Hepatocyte (in vitro differentiated cells): ENCODE data around the gene TBC1D25. TPM values are rescaled to one million over a fixed set of nuclear protein-coding genes. Genes with fewer than 3 reads are reported as not detected.

Source experiments
- DNase-seq: peaks from one replicate; pipeline ENCODE4 v3.0.0-alpha.2; 2016; ENCODE audit warnings: low spot score
- H2AFZ ChIP-seq: fragments of 200-600 bp; sonication (generic); 2 replicates; pipeline ENCODE4 v1.6.0; 2016; ENCODE audit warnings: antibody characterized with exemption, mild to moderate bottlenecking
- H3K27ac ChIP-seq: fragments of 200-600 bp; sonication (generic); 2 replicates; pipeline ENCODE4 v1.5.1; 2016; ENCODE audit warnings: mild to moderate bottlenecking
- H3K27me3 ChIP-seq: fragments of 200-600 bp; sonication (generic); 2 replicates; pipeline ENCODE4 v1.6.1; 2016
- H3K36me3 ChIP-seq: fragments of 200-600 bp; sonication (generic); replicated peaks from 2 replicates; pipeline ENCODE4 v1.5.1; 2016; ENCODE audit warnings: low read depth; ENCODE audit not compliant: insufficient read depth
- H3K4me1 ChIP-seq: fragments of 200-600 bp; sonication (generic); 2 replicates; pipeline ENCODE4 v1.5.1; 2016; ENCODE audit warnings: mild to moderate bottlenecking, moderate library complexity; ENCODE audit not compliant: insufficient read depth
- H3K4me2 ChIP-seq: fragments of 200-600 bp; sonication (generic); 2 replicates; pipeline ENCODE4 v1.6.0; 2016
- H3K4me3 ChIP-seq: fragments of 200-600 bp; sonication (generic); 2 replicates; pipeline ENCODE4 v1.5.1; 2016; ENCODE audit warnings: mild to moderate bottlenecking
- H3K79me2 ChIP-seq: fragments of 200-600 bp; sonication (generic); 2 replicates; pipeline ENCODE4 v1.6.0; 2017; ENCODE audit warnings: mild to moderate bottlenecking
- H3K9me2 ChIP-seq: fragments of 200-600 bp; sonication (generic); replicated peaks from 2 replicates; pipeline ENCODE4 v1.6.0; 2017; ENCODE audit warnings: mild to moderate bottlenecking; ENCODE audit not compliant: insufficient read depth
- H3K9me3 ChIP-seq: fragments of 200-600 bp; sonication (generic); 2 replicates; pipeline ENCODE4 v1.5.1; 2016; ENCODE audit warnings: low read depth, mild to moderate bottlenecking
- H4K20me1 ChIP-seq: fragments of 200-600 bp; sonication (generic); 2 replicates; pipeline ENCODE4 v1.6.0; 2016; ENCODE audit warnings: mild to moderate bottlenecking; ENCODE audit not compliant: insufficient read depth, poor library complexity, severe bottlenecking
- CTCF ChIP-seq: fragments of 200-600 bp; sonication (generic); IDR thresholded peaks from 2 replicates; pipeline ENCODE4 v1.5.1; 2016; ENCODE audit warnings: antibody characterized with exemption, mild to moderate bottlenecking; ENCODE audit not compliant: poor library complexity
- EZH2 ChIP-seq: fragments of 200-600 bp; sonication (generic); IDR thresholded peaks from 2 replicates; pipeline ENCODE4 v1.6.1; 2016; ENCODE audit warnings: antibody characterized with exemption, mild to moderate bottlenecking, borderline replicate concordance
- EZH2phosphoT487 ChIP-seq: fragments of 200-600 bp; sonication (generic); IDR thresholded peaks from one replicate; pipeline ENCODE4 v1.6.1; 2018; ENCODE audit warnings: antibody characterized with exemption, mild to moderate bottlenecking, low read depth, moderate library complexity; ENCODE audit not compliant: unreplicated experiment, severe bottlenecking
- WGBS: methylation state at CpG from one replicate; pipeline ENCODE4 v1.1.6; 2016; ENCODE audit warnings: low lambda C conversion rate; ENCODE audit errors: missing lambda C conversion rate; 5-methylcytosine and 5-hydroxymethylcytosine counted together
- polyA plus RNA-seq: library from polyadenylated mRNA; unstranded; fragments of >200 nt; fragmentation: Nextera tagmentation; extraction: Ambion mirVana; gene quantifications from 2 replicates; pipeline ENCODE4 v1.2.1, GENCODE V29; 2016
- total RNA-seq: library from RNA; depleted of rRNA; stranded (reverse); fragments of >200 nt; gene quantifications from 2 replicates; pipeline ENCODE4 v1.2.3, GENCODE V29; 2014

TBC1D25 gene
- total and polyA plus RNA-seq, 2 experiments from 2014 or later: 4.5 to 11.2 TPM

GRCh38 chrX:48520976-48521352 lies 18.6 kb upstream of the TBC1D25 start:
- Histone ChIP-seq H3K4me3 (no peak overlapping the region), H3K9me3 (no peaks in the 10 kb centered on the region), H3K9me2 (no peaks in the 10 kb centered on the region), H4K20me1 (no peaks in the 10 kb centered on the region), H3K36me3 (no peaks in the 10 kb centered on the region), H3K79me2 (peaks cover 19% of the 10 kb centered on the region), H3K27ac (peak overlapping the region; percentile 69), H3K4me2 (peak overlapping the region; percentile 72), H3K27me3 (no peaks in the 10 kb centered on the region), H2AFZ (peak overlapping the region; percentile 37), H3K4me1 (no peaks in the 10 kb centered on the region)
- TF ChIP-seq EZH2 (no peak), EZH2phosphoT487 (no peak), CTCF (no peak)
- no peak for DNase-seq
- 65% methylated on average over 2 of the region's 2 CpGs for WGBS

GRCh38 chrX:48521353-48522243 lies 17.9 kb upstream of the TBC1D25 start, which contains the start of gene EBP:
EBP (plus strand) TSS chrX:48521808; CDS start chrX:48523772, 1,964 bp downstream.
- peak within 1 kb of the TSS; percentile 94 for H3K27ac ChIP-seq

GRCh38 chrX:48522291-48522690 lies 17.2 kb upstream of the TBC1D25 start:
- no peaks in the 10 kb centered on the region for H3K9me3 ChIP-seq

More at GRCh38 chrX:48521353-48522243, 17.9 kb upstream of the TBC1D25 start, which contains the start of gene EBP:
- Histone ChIP-seq H3K4me2 (peak within 1 kb of the TSS; percentile 85), H3K4me3 (peak within 1 kb of the TSS; percentile 77), H4K20me1 (no peaks in the 10 kb centered on the region), H2AFZ (peak within 1 kb of the TSS; percentile 55), H3K4me1 (no peaks in the 10 kb centered on the region), H3K36me3 (no peaks in the 10 kb centered on the region), H3K9me3 (no peaks in the 10 kb centered on the region), H3K27me3 (no peaks in the 10 kb centered on the region), H3K9me2 (no peaks in the 10 kb centered on the region), H3K79me2 (peaks cover 19% of the 10 kb centered on the region)
- DNase-seq: peak; percentile 93
- WGBS: 42% methylated on average over 47 of the region's 66 CpGs
- TF ChIP-seq EZH2phosphoT487 (no peak), EZH2 (no peak), CTCF (no peak)

More at GRCh38 chrX:48522291-48522690, 17.2 kb upstream of the TBC1D25 start:
- H2AFZ ChIP-seq: peak overlapping the region; percentile 55
- no peaks in the 10 kb centered on the region for H3K9me2 ChIP-seq
- H3K4me3 ChIP-seq: peak overlapping the region; percentile 77
- H3K27ac ChIP-seq: peak overlapping the region; percentile 94
- TF ChIP-seq EZH2: no peak
- no peak for TF ChIP-seq CTCF
- no peak for TF ChIP-seq EZH2phosphoT487
- no peaks in the 10 kb centered on the region for H4K20me1 ChIP-seq
- peaks cover 19% of the 10 kb centered on the region for H3K79me2 ChIP-seq
- peak; percentile 53 for DNase-seq
- H3K4me2 ChIP-seq: peak overlapping the region; percentile 85
- H3K4me1 ChIP-seq: no peaks in the 10 kb centered on the region
- no peaks in the 10 kb centered on the region for H3K27me3 ChIP-seq
- WGBS: 48% methylated on average over 10 of the region's 10 CpGs
- no peaks in the 10 kb centered on the region for H3K36me3 ChIP-seq
